ENCODE results near the gene LCAT.
A peak's percentile ranks its signal among the peaks of the same experiment; 100 is the strongest.

The LCAT gene

DNA sequence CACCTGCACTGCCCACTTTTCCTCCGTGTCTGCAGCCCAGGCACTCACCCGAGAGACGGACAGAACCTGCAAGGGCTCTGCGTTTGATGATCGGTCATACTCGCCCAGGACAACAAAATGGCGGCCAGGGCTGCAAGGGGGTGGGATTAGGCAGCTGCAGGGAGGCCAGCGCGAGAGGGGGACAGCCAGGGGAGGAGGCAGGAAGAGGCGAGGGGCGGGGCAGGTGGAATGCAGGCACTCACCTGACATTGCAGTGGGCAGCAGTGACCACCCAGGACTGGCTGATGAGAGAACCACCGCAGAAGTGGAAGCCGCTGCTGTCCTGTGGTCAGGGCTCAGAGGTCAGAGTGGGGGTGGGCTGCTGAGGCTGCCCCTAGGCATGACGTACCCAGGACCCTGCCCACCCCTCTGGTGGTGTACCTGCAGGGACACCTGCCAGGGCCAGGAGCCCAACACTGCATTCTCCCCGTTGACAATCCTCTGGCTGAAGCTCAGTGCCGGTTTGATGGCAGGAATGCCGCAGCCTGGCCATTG is 13.2 kb downstream of the LCAT start:
- in situ Hi-C loops (cut with HindIII; ENCODE audit: low pct_unique_long_range_greater_than_20kb, low sequenced_read_pairs): no loop called here
- TF ChIP-seq JUND (IDR thresholded peaks at IDR 0.05; ENCODE audit: low read depth): no peak
- DNase-seq (ENCODE audit: low read depth in 1 of 2, low spot score in 1 of 2): no peak

GRCh38 chr16:67930191-67930590 is 13.7 kb downstream of the LCAT start:
- in situ Hi-C loops (cut with HindIII; ENCODE audit: low pct_unique_long_range_greater_than_20kb, low sequenced_read_pairs): no loop called here
- no peak for DNase-seq (ENCODE audit: low read depth in 1 of 2, low spot score in 1 of 2)
- no peak for TF ChIP-seq JUND (IDR thresholded peaks at IDR 0.05; ENCODE audit: low read depth)

GRCh38 chr16:67928561-67929364 is 15.2 kb downstream of the LCAT start:
- in situ Hi-C loops (cut with HindIII; ENCODE audit: low pct_unique_long_range_greater_than_20kb, low sequenced_read_pairs): no loop called here
- no peak for TF ChIP-seq JUND (IDR thresholded peaks at IDR 0.05; ENCODE audit: low read depth)
- peak; percentile 79 to 88 for DNase-seq (ENCODE audit: low read depth in 1 of 2, low spot score in 1 of 2)

- in situ Hi-C loops (cut with HindIII; ENCODE audit: low pct_unique_long_range_greater_than_20kb, low sequenced_read_pairs): no loop called here
- DNase-seq (ENCODE audit: low read depth in 1 of 2, low spot score in 1 of 2): no peak
- no peak for TF ChIP-seq JUND (IDR thresholded peaks at IDR 0.05; ENCODE audit: low read depth)
Measured at GRCh38 chr16:67928147-67928546, 15.8 kb downstream of the LCAT start.

DNA sequence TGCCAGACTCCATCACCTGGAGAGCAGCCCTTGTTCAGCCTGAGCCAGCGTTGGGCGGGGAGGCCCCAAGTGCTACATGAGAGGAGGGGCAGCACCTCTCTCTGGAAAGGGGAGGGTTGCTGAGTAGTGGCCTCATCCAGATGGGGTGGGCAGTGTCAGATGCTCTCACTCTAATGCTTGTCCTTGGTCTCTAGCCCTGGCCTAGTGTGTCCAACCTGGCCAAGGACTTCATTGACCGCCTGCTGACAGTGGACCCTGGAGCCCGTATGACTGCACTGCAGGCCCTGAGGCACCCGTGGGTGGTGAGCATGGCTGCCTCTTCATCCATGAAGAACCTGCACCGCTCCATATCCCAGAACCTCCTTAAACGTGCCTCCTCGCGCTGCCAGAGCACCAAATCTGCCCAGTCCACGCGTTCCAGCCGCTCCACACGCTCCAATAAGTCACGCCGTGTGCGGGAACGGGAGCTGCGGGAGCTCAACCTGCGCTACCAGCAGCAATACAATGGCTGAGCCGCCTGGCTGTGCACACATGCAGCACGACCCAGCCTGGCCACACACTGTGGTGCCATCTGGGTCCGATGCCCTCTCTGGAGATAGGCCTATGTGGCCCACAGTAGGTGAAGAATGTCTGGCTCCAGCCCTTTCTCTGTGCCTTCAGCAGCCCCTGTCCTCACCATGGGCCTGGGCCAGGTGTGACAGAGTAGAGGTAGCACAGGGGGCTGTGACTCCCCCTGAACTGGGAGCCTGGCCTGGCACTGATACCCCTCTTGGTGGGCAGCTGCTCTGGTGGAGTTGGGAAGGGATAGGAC is 16.6 kb downstream of the LCAT start:
- DNase-seq (ENCODE audit: low read depth in 1 of 2, low spot score in 1 of 2): no peak
- TF ChIP-seq JUND (IDR thresholded peaks at IDR 0.05; ENCODE audit: low read depth): no peak
- in situ Hi-C loops (cut with HindIII; ENCODE audit: low pct_unique_long_range_greater_than_20kb, low sequenced_read_pairs): no loop called here

GRCh38 chr16:67926181-67926750 is 17.7 kb downstream of the LCAT start:
- no peak for TF ChIP-seq JUND (IDR thresholded peaks at IDR 0.05; ENCODE audit: low read depth)
- in situ Hi-C loops (cut with HindIII; ENCODE audit: low pct_unique_long_range_greater_than_20kb, low sequenced_read_pairs): no loop called here
- DNase-seq (ENCODE audit: low read depth in 1 of 2, low spot score in 1 of 2): peak; percentile 66 to 76

DNA sequence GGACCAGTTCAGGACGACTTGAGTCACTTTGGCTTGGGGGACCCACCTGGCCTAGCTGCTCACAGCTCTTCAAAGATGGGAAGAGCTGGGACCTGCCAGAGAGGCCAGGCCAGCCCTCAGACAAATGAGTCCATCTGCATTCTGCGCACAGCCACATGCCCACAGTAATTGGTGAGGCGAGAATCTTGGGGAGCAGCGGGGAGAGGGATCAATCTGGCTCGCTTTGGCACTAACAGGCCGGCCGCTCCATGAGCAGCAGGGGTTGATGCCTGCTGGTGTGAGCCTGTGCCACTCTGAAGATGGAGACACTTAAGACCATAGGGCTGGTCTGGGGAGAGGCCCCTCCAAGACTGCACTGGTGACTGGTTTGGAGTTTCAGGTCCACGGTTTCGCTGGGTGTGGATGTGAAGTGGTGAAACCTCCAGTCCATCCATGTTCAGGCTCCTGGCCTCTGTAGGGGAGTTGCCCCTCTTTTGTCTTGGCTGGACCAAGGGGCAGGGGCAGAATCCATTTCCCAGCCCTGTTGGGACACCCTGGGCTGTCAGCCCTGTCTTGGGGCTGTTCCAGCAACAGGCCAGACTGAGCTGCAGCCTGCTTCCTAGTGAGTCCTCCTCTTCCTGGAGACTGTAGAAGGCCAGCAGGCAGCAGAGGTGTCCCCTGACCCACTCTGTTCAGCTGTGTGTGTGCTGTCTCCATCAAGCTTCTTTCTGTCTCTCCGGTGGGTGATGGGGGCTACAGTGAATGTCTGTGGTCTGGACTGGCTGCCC is 19.6 kb downstream of the LCAT start:
- no peak for DNase-seq (ENCODE audit: low read depth in 1 of 2, low spot score in 1 of 2)
- in situ Hi-C loops (cut with HindIII; ENCODE audit: low pct_unique_long_range_greater_than_20kb, low sequenced_read_pairs): no loop called here
- TF ChIP-seq JUND (IDR thresholded peaks at IDR 0.05; ENCODE audit: low read depth): no peak

DNA sequence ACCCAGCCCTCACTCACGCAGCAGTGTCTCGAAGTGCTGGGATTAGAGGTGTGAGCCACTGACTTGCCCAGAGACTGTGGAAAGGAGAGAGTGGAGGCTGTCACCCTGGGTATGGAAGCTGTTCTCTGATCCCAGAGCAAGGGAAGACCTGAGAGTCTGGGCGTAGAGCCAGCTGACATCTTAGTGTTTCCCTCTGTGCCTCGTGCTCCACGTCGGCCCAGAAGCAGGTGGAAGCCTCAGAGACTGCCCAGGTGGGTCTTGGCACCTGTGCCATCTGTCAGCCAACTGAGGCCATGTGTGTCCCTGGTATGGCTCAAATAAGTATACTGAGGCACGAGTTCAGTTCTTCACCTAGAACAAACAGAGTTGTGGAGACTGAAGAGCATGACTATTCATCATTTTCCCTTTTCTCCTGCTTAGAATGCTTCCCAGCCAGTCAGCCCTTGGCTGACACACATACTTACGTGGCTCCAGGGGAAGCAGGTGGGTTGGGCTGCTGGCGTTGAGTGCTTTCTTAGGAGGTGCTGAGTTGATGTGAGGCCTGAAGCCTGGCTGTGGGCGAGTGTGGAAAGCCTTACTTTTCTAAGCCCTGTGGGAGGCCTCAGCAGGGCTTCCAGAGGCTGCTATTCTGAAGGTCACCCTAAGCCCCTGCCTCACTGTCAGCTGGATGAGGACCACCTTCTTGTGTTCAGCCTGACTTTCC is 20.4 kb downstream of the LCAT start:
- TF ChIP-seq JUND (IDR thresholded peaks at IDR 0.05; ENCODE audit: low read depth): no peak
- in situ Hi-C loops (cut with HindIII; ENCODE audit: low pct_unique_long_range_greater_than_20kb, low sequenced_read_pairs): no loop called here
- DNase-seq (ENCODE audit: low read depth in 1 of 2, low spot score in 1 of 2): no peak

DNA sequence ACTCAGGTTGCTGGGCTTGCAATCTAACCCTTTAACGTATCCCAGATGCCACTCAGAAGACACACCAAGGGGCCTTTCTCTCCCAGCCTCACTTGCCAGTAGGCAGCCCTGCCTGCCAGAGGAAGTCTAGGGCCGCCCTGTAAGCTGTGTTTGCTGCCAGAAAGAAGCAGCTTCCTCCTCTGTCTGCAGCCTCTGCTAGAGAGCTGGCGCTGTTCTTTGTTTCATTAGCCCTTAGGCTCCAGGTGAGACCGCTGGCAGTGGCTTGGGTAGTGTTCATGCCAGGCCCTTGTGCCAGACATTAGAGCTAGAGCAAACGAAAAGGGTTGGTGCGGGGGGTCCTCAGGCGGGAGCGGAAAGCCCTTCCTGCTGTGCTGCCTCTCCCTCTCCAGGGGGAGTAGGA is 21.2 kb downstream of the LCAT start:
- TF ChIP-seq JUND (IDR thresholded peaks at IDR 0.05; ENCODE audit: low read depth): no peak
- DNase-seq (ENCODE audit: low read depth in 1 of 2, low spot score in 1 of 2): peak in 1 of 2 experiments; percentile 69
- in situ Hi-C loops (cut with HindIII; ENCODE audit: low pct_unique_long_range_greater_than_20kb, low sequenced_read_pairs): no loop called here

DNA sequence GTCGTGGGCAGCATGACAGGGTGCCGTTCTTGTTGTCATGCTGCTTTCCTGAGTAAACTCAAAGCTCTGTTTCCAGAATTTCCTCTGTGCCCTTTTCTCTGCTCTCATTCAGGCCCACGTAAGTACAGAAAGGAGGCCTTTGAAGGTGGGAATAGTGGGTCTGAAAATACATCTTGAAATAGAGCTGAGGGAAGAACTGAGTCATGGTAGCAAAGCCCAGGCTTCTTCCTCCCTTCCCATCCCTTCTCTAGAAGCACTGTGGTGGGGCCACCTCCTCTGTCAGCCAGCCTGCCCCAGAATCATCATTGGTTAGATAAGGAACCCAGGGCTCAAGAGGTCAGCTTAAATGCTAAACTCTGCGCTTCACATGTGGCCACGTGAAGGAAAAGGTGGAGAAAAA is 21.7 kb downstream of the LCAT start:
- DNase-seq (ENCODE audit: low read depth in 1 of 2, low spot score in 1 of 2): no peak
- in situ Hi-C loops (cut with HindIII; ENCODE audit: low pct_unique_long_range_greater_than_20kb, low sequenced_read_pairs): no loop called here
- TF ChIP-seq JUND (IDR thresholded peaks at IDR 0.05; ENCODE audit: low read depth): no peak

- DNase-seq (ENCODE audit: low read depth in 1 of 2, low spot score in 1 of 2): no peak
- in situ Hi-C loops (cut with HindIII; ENCODE audit: low pct_unique_long_range_greater_than_20kb, low sequenced_read_pairs): no loop called here
- TF ChIP-seq JUND (IDR thresholded peaks at IDR 0.05; ENCODE audit: low read depth): no peak
Measured at GRCh38 chr16:67919622-67920221, 24.2 kb downstream of the LCAT start.
